Stromal cell of bone marrow (primary cell): ENCODE data around the gene ADAM15.
A peak's percentile ranks its signal among the peaks of the same experiment; 100 is the strongest.

ENCODE experiments used
- DNase-seq: peaks from one replicate; pipeline ENCODE4 v3.0.0-alpha.2; 2012; ENCODE audit warnings: low read depth

ADAM15 gene

DNA sequence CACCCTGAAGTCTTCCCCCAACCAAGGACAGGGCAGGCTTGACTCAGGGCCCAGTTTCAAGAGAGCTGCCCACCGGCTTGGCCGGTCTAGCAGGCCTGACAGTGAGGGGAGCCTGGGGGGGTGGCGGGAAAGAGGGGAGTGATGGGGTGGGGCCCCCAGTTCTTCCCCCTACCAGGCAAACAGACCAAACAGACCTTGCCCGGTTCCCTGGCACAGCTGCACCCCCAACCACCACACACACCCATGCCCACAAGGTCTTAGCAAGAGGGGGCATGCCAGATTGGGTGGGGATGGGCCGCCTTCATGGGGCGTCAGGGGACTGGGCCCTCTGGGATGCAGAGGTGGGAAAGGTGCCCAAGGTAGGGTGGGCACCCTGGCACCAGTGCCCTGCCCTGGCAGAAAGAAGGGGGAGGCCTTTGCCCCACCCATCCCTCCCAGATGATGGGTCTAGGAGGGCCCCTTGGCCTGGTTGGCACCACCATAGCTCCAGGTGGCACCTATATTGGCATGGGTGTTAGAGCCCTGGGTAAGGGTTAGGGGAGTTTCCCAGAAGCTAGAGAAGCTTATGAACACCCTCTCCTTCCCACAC lies 39.6 kb upstream of the ADAM15 start:
- no peak for DNase-seq

DNA sequence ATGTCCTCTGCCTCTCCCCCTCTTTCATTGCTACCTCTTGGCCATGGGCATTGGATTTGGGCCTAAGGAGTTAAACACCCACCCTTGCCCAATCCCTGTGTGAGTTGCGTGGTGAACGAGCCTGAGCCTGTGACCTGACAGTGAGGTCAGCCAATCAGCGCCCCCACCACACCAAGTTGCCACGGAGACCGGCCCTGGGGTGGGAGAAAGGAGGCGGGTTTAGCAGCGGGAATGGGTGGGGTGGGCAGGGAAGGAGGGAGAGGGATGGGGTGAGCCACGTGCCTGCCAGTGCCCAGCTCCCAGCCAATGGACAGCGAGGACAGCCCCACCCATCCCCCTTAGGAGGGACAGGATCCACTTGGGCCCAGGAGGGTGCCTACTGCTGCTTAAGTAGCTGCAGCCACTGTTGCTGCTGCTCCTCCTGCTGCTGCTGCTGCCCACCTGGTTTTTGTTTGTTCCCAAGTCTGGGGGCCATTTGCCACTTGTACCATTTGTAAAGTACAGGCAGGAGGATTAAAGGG lies 39.0 kb upstream of the ADAM15 start:
- peak; percentile 61 for DNase-seq

DNA sequence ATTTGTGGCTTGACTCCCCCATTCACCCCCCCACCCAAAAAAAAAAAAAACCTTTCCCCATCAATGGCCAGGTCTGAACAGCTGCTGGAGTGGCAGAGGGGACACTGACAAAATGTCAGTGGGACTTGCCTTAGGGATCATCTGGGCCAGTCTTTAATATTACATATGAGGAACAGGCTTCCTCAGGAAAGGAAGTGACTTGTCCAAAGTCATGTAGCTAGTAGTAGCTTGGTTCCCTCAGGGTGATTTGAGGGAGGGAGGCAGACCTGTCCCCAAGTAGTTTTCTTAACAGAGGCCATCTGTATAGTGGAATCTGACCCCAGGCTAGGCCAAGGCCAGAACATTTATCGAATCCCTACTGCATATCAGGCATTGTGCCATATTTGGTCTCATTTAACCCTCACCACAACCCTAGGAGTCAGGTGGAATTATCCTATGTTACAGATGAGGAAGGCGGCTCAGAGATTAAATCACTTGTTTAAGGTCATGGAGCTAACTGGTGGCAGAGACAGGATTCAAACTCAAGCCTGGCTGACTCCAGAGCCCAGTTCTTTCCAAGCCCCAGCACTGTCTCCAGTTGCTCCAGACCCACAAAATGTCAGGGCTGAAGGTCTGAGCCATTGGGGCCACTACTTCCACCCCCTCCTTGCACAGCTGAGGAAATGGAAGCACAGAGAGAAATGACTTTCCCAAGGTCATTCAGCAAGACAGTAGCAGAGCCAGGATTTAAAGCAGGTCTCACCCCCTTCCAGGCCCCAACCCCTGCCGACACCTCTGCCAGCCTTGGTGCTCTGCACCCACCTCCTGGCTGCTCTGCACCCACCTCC lies 38.1 kb upstream of the ADAM15 start:
- DNase-seq, result no peak

DNA sequence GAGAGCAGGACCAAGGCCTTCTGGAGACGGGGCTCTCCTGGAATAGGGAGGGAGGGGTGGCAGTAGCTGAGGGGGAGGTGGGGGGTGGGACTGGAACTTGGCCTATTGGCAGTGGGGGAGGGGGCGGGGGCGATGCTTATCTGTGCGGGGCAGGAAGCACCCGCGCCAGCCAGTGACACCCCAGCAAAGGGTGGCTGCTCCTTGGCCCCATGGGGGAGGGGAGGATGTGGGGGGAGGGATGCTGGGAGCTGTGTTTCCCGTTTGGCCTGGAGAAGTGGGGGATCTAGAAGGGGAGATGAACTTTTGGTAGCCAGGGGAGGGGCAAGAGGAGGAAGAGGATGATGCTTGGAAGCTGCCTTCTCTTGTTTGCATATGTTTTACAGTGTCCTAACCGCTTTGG lies 37.5 kb upstream of the ADAM15 start:
- no peak for DNase-seq

DNA sequence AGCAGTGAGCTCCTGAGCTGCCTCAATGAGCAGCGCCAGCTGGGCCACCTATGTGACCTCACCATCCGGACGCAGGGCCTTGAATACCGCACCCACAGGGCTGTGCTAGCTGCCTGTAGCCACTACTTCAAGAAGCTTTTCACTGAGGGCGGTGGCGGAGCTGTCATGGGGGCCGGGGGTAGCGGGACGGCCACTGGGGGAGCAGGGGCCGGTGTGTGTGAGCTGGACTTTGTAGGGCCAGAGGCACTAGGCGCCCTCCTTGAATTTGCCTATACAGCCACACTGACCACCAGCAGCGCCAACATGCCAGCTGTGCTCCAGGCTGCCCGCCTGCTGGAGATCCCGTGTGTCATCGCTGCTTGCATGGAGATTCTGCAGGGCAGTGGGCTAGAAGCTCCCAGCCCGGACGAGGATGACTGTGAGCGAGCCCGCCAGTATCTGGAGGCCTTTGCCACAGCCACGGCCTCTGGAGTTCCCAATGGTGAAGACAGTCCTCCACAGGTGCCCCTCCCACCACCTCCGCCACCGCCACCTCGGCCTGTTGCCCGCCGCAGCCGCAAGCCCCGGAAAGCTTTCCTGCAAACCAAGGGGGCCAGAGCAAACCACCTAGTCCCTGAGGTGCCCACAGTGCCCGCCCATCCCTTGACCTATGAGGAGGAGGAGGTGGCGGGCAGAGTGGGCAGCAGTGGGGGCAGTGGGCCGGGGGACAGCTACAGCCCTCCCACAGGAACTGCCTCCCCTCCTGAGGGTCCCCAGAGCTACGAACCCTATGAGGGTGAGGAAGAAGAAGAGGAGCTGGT lies 36.2 kb upstream of the ADAM15 start:
- no peak for DNase-seq

DNA sequence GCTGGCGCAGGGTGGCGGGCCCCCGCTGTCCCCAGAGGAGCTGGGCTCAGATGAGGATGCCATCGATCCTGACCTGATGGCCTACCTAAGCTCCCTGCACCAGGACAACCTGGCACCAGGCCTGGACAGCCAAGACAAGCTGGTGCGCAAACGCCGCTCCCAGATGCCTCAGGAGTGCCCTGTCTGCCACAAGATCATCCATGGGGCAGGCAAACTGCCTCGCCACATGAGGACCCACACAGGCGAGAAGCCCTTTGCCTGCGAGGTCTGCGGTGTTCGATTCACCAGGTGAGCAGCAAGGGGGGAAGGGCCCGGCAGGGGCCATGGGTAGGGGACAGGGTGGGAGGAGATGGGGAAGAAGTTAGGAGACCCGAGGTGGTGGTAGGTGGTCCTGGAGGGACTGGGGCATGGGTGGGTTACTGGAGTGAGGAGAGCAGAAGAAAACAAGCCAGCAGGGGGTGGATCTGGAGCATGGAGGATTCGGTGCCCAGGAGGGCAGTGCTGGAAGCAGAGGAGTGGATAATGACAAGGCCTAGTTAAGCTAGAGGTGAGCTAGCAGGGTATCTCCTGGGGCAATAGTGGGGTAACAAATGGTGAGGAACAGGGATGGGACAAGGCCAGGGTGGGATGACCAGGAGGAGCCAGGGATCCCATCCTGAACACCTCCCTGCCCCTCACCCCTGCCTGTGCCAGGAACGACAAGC lies 35.4 kb upstream of the ADAM15 start:
- DNase-seq, result no peak

DNA sequence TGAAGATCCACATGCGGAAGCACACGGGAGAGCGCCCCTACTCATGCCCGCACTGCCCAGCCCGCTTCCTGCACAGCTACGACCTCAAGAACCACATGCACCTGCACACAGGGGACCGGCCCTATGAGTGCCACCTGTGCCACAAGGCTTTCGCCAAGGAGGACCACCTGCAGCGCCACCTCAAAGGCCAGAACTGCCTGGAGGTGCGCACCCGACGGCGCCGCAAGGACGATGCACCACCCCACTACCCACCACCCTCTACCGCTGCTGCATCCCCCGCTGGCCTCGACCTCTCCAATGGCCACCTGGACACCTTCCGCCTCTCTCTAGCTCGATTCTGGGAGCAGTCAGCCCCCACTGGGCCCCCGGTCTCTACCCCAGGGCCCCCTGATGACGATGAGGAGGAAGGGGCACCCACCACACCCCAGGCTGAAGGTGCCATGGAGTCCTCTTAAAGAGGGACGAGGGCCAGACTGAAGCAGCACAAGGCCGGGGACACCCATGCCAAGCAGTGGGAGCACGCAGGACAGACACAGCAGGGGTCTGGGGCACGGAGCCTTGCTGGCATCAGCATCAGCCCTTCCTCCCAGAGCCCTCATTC lies 34.8 kb upstream of the ADAM15 start:
- no peak for DNase-seq

DNA sequence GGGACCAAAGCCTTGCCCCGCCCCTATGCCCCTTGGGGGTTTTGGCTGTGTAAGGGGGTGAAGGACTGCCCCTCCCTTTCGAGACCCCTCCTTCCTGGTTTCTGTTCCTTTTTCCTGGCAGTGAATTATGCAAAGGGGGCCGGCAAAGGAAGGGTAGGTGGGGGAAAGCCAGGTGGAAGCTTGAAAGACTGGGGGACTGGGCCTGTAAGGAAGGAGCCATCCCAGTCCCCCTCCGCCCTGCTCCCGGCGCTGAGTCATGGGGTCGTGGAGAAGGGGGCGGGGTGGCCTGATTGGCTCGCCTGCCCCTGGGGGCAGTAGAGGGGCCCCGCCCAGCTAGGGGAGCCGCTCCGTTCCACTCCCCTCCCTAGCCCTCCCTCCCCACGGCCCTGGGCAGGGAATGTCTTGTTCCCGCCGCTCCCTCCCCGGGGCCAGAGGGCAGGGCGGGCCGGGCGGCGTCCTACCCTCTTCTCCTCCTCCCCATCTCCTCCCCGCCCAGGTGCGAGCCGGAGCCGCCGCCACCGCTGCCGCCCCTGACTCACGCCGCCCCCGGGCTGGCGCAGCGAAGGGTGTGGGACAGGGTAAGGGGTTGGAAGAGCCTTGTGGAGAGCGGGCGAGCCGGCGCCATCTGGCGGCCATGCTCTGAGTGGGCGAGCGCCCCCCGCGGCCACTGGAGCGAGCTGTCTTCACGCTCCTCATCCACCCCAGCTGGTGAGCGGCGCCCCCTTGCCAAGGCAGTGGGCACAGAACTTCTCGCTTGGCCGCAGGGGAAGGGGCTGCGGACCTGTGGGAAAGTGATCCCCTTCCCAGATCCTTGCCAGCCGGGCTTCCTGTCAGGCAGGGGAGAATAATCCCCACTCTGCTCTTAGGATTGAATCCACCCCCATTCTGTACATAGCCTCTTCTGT lies 33.8 kb upstream of the ADAM15 start:
- DNase-seq, result peak; percentile 68

DNA sequence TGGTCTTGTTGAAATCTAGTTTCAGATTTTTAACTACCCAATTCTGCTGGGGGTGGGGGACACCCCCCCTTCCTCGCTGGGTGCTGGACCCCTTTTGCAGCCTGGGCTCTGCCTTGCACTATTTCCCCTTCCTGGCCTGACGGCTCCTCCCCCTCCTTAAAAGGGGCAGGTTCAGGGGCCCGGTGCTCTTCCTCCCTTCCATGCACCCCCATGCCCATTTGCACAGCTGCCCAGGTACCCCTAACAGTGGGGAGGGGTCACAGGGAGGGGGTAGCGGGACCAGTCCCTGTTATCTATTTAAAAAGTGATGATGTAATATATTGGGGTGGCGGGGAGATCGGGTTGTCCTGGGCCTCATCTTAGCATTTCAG lies 33.2 kb upstream of the ADAM15 start:
- no peak for DNase-seq

DNA sequence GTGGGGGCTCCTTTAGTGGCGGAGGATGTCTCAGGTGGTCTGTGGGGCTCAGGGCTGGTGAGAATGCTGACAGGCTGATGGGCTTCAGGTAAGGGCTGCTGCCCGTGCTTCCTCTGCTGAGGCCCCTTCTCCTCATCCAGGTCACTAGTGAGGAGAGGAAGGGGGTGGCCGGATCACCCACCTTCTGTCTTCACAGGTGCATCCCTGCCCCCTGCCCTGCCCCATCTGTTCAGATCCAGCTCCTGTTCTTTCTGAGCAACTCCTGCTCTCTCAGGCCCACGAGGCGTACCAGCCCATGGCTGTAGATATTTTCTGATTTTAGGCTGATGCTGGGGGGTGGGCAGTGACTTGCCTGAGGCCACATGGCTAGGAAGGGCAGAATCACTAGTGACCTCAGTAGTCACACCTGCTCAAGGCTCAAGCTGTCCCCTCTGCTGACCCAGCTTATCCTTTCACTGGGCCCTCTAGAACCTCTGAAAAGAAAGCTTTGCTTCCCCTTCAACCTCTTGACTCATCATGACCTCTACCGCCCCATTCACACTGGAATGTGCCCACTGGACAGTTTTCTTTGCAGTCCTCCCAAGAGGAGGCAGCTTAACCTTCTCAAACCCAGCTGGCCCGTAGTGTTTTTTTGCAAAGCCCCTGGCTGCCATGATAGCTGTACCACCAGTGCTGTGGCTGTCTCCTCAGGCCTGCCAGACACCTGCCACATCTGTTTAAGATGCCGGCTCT lies 32.3 kb upstream of the ADAM15 start:
- no peak for DNase-seq

DNA sequence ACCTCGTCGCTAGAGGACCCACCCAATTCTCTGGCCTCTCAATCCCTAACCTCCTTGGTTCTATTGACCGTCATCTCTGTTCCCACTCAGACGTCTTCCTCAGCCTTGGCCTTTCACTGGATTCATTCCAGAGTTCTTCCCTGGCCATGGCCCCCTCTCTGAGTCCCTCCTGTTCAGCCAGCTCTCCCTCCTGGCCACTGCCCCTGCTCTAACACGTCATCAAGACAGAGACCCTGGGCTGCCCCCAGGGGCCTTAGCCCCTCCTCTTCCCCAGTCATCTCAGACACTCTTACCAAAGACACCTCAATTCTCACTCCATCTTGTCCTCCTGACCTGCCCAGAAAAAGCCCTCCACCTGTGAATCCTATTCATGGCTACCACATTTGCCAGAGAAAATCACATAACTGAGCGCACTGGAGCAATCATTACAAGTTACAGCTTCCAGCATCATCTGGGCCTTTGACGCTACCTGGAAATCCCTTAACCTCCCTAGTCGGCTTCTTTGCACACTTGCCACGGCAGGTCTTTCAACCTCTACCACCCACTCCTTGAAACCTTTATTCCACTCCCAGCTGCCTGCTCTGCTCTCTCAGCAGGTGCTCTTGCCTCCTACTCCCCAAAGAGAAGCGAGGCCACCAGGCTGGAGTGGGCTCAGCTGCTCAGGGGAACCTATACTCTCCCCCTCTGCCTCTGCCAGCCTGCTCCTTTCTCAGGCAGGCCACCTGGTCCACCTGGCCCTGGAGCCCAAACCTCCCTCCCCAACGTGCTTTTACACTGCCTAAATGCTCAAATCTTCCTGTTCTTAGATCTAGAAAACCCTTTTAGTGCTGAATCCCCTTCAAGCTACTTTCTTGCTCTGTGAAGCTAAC lies 31.5 kb upstream of the ADAM15 start:
- no peak for DNase-seq

DNA sequence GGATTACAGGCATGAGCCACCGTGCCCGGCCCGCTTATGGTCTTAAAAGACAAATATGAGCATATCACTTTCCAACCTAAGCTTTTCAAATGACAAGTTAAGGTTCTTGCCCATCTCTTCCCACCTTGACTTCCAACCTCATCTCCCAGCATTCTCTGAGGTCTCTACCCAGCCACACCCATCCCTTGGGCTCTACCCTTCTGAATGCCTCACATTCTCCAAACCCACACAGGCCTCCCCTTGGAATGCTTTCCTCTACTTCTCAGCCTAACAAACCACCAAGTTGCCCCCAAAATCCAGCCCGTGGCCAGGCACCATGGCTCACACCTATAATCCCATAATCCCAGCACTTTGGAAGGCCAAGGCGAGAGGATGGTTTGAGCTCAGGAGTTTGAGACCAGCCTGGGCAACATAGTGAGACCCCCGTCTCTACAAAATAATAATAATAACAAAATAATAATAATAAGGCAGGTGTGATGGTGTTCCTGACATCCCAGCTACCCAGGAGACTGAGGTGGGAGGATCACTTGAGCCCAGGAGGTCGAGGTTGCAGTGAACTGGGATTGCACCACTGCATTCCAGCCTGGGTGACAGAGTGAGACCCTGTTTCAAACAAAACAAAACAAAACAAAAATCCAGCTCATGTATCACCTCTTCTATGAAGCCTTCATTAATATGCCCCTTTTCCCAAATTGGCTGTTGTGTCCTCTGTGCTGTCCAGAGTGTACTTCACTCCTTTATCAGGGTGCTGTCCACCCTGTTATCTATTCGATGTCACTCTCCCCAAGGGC lies 28.8 kb upstream of the ADAM15 start:
- DNase-seq, result no peak

DNA sequence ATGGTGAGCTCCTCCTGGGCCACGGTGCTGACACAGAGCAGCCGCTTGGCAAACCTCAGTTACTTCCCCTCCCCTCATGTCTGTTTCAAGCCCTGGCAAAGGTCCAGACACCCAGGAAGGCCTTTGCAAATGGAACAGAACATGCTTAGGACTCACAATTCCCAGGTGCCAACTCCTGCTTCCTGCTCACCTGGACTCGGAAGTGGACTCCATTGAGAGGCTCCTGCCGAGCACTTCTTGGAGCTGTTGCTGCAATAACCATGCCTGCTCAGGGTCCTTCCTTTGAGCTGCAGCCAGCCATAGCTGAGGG lies 28.2 kb upstream of the ADAM15 start:
- no peak for DNase-seq

DNA sequence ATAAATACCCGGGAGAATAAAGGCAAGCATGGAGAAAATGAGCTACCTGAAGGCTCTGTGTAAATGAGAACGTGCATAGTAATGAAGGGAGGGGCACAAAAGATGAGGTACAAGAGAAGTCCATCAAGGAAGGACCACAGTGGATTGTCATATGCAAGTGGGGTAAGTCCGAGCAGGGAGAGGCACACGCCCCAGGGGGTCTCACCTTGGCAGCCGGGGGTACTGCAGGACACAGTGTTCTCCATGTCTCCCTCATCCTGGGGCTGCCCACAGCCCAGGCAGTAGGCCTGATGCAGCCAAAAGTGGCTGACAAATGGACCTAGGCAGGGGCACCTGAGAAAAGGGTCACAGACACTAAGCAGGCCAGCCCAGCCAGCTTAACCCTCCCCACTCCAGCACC lies 27.5 kb upstream of the ADAM15 start:
- no peak for DNase-seq

DNA sequence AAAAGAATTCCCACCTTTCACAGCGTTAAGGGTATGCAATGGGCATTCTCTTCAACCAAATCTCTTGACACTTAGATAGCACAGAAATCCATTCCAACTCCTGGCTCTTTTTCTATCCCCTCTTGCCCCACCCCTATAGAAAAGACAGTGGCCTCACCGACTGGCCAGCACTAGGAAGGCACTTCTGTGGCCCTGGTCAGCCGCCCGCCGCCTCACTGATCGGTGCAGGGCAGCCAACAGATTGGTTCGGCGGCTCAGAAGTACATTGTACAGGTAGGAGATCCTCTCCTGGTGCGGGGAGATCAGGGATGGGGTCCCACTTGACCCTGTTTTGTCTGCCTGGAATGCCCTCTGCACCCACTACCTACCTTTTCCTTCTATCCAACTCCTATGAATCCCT lies 26.8 kb upstream of the ADAM15 start:
- DNase-seq, result no peak

DNA sequence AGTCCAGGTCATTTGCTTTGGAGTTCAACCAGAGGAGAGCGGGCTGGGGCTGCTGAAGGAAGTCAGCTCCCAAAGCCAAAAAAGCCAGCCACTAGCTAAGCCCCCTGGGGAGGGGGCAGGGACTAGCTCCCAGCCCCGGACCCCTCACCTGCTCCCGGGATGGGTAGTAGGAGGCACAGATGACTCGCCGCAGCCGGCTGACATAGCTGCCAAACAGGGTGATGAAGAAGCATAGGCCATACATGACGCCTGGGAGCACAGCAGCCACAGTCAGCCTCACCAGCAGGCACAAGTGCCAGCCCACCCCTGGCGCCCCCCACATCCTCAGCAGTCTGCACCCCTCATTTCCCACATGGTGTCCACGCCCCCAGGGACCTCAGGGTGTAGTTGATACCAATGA lies 25.0 kb upstream of the ADAM15 start:
- DNase-seq, result no peak

DNA sequence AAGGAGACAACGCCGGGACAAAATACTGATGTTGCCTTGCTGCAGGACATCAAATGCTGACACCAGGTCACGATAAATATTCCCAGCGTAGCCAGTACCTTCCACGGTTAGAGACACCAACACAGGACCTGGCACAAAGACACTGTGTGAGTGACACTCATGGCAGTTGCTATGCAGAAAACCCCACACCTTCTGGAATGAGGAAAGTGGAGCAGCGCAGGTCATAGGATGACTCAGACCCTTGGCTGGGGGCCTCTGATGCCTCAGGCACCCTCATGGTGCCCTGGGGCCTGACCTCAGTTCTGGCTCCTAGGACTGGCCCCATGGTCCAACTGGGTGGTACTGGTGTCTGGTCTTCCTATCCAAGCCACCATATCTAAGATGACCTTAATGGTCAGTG lies 24.5 kb upstream of the ADAM15 start:
- DNase-seq, result no peak

DNA sequence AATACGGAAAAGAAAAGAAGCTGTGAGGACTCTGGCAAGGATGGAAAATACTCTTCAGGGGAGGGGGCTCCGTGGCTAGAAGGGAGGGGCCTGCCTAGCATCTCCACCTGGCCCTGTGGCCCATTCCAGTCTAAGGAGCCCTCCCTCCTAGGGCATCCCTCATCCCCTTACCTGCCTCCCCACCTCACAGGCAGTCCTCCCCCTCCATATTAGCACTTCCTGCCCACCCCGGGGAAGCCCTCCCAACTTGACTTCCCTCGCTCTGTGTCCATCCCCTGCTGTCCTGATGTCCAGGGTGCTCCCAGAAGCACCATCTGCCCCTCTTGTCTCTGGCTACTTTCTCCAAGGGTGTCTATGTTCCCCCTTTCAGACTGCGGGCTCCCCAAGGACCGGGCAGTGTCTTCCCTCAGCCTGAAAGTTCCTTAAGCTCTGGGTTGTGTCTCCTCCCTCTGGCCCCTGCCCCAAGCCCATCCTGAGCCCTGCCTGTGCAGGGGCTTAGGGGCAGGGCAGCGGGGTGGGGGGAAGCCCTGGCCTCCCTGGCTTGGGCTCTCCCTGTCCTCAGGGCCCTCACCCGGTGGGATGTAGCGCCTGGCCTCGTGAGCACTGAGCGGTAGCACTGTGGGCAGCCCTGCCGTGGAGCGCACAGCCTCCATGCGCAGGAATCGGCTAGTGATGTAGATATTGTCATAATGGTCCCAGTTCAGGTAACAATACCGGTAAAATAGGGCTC lies 21.4 kb upstream of the ADAM15 start:
- no peak for DNase-seq
